Measurements from ENCODE around the gene ZNF555. TPM values are rescaled to one million over a fixed set of nuclear protein-coding genes. Genes with fewer than 3 reads are reported as not detected.

Gene ZNF555
- total and polyA plus RNA-seq, 2 of the 13 experiments (the other 11 are each of a cell fraction or from before 2014, with no cell fraction given), result 5.0 to 8.0 TPM

DNA sequence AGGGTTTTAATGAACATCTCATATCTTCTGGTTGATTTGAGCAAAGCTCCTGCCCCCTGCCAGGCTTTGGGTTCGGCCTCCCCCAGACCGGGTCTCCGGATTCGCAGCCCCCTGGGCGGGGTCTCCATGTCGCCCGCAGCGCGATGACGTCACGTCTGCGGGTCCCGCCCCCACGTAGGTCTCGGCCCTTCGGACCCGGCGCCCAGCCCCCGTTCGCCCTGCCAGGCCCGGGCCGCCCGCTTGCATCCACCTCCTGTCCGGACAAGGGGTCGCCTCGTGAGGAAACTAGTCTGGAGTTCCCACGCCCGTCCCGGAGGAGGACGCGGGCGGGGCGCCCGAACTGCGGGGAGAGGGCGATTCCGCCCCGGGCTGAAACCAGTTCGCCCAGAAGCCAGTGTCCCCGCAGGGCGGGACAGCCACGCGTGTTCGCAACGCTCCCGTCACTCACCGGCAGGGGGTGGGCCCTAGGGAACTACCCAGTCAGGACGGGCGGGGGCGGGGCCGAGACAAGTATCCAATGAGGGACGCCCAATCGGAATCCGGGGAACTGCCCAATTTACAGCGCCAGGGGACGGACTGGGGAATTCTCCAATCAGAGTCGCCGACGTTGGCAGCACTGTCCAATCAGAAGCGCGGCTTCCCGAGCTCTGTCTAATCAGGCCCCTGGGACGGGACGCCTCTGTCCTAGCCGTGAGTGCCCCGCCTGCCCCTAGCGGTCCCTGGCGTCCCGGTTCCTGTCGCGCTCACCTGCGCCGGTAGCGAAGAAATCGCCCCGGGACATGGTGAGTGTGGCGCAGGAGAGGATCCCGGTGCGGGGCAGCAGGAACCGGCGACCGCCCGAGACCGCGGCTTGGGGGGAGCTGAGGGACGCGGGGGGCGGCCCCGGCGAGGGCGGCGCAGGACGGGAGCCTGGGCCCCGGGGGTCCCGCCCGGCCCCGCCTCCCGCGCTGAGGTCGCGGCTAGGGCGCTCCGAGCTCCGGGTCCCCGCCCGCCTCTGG, at the start of gene ZNF555 (continued):
- TF ChIP-seq, protein P1, sequence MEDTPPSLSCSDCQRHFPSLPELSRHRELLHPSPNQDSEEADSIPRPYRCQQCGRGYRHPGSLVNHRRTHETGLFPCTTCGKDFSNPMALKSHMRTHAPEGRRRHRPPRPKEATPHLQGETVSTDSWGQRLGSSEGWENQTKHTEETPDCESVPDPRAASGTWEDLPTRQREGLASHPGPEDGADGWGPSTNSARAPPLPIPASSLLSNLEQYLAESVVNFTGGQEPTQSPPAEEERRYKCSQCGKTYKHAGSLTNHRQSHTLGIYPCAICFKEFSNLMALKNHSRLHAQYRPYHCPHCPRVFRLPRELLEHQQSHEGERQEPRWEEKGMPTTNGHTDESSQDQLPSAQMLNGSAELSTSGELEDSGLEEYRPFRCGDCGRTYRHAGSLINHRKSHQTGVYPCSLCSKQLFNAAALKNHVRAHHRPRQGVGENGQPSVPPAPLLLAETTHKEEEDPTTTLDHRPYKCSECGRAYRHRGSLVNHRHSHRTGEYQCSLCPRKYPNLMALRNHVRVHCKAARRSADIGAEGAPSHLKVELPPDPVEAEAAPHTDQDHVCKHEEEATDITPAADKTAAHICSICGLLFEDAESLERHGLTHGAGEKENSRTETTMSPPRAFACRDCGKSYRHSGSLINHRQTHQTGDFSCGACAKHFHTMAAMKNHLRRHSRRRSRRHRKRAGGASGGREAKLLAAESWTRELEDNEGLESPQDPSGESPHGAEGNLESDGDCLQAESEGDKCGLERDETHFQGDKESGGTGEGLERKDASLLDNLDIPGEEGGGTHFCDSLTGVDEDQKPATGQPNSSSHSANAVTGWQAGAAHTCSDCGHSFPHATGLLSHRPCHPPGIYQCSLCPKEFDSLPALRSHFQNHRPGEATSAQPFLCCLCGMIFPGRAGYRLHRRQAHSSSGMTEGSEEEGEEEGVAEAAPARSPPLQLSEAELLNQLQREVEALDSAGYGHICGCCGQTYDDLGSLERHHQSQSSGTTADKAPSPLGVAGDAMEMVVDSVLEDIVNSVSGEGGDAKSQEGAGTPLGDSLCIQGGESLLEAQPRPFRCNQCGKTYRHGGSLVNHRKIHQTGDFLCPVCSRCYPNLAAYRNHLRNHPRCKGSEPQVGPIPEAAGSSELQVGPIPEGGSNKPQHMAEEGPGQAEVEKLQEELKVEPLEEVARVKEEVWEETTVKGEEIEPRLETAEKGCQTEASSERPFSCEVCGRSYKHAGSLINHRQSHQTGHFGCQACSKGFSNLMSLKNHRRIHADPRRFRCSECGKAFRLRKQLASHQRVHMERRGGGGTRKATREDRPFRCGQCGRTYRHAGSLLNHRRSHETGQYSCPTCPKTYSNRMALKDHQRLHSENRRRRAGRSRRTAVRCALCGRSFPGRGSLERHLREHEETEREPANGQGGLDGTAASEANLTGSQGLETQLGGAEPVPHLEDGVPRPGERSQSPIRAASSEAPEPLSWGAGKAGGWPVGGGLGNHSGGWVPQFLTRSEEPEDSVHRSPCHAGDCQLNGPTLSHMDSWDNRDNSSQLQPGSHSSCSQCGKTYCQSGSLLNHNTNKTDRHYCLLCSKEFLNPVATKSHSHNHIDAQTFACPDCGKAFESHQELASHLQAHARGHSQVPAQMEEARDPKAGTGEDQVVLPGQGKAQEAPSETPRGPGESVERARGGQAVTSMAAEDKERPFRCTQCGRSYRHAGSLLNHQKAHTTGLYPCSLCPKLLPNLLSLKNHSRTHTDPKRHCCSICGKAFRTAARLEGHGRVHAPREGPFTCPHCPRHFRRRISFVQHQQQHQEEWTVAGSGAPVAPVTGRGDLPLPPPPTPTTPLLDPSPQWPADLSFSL (CRISPR knock-in tag; IDR thresholded peaks at IDR 0.05), result no peak
- no peak for TF ChIP-seq SRSF1 (optimal IDR thresholded peaks at IDR 0.05; ENCODE audit: low read depth, low read length)
- no peak for TF ChIP-seq ZNF337 (CRISPR knock-in tag; IDR thresholded peaks at IDR 0.05; ENCODE audit: borderline replicate concordance, low read depth)
- TF ChIP-seq PCBP2 (optimal IDR thresholded peaks at IDR 0.05; ENCODE audit: low read depth, low read length, poor library complexity, severe bottlenecking), result no peak
- 0 out of 2 replicates have a peak, but pooled peaks have one; percentile 26 for TF ChIP-seq ZNF557 (CRISPR knock-in tag; IDR thresholded peaks at IDR 0.05)
- peak; percentile 97 for TF ChIP-seq ZMAT3 (CRISPR knock-in tag; conservative IDR thresholded peaks at IDR 0.05)
- 0 out of 2 replicates have a peak, but pooled peaks have one; percentile 25 for TF ChIP-seq RCOR2 (CRISPR knock-in tag; IDR thresholded peaks at IDR 0.05)
- TF ChIP-seq ZNF274 (CRISPR knock-in tag; IDR thresholded peaks at IDR 0.05), result peak; percentile 88; the same call in 1 of the 2 replicates
- no peak for TF ChIP-seq ZNF235 (CRISPR knock-in tag; IDR thresholded peaks at IDR 0.05; ENCODE audit: borderline replicate concordance)
- TF ChIP-seq BHLHE40 (IDR thresholded peaks at IDR 0.05; ENCODE audit: low read length), result no peak
- TF ChIP-seq, protein P2, sequence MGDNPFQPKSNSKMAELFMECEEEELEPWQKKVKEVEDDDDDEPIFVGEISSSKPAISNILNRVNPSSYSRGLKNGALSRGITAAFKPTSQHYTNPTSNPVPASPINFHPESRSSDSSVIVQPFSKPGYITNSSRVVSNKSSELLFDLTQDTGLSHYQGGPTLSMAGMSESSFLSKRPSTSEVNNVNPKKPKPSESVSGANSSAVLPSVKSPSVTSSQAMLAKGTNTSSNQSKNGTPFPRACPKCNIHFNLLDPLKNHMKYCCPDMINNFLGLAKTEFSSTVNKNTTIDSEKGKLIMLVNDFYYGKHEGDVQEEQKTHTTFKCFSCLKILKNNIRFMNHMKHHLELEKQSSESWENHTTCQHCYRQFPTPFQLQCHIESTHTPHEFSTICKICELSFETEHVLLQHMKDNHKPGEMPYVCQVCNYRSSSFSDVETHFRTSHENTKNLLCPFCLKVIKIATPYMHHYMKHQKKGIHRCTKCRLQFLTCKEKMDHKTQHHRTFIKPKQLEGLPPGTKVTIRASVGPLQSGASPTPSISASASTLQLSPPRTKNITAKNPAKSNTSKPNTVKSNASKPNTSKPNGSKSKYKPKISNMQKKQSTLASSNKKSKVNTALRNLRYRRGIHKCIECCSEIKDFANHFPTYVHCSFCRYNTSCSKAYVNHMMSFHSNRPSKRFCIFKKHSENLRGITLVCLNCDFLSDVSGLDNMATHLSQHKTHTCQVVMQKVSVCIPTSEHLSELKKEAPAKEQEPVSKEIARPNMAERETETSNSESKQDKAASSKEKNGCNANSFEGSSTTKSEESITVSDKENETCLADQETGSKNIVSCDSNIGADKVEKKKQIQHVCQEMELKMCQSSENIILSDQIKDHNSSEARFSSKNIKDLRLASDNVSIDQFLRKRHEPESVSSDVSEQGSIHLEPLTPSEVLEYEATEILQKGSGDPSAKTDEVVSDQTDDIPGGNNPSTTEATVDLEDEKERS (CRISPR knock-in tag; IDR thresholded peaks at IDR 0.05), result peak; percentile 94
- no peak for TF ChIP-seq YY1 (IDR thresholded peaks at IDR 0.05; ENCODE audit: insufficient read depth, insufficient replicate concordance, low read depth, low read length)
- TF ChIP-seq KMT2B (CRISPR knock-in tag; IDR thresholded peaks at IDR 0.05), result peak; percentile 57; the same call in 1 of the 2 replicates
- no peak for TF ChIP-seq BORCS8-MEF2B (CRISPR knock-in tag; IDR thresholded peaks at IDR 0.05)
- TF ChIP-seq ZNF382 (CRISPR knock-in tag; IDR thresholded peaks at IDR 0.05; ENCODE audit: borderline replicate concordance), result no peak
- no peak; the same call in 1 of the 2 replicates for TF ChIP-seq BCL3 (CRISPR knock-in tag; IDR thresholded peaks at IDR 0.05)
- 0 out of 2 replicates have a peak, but pooled peaks have one; percentile 34 for TF ChIP-seq ZIK1 (CRISPR knock-in tag; IDR thresholded peaks at IDR 0.05; ENCODE audit: borderline replicate concordance, low read depth)
